Testis (tissue), 3 donors: Measurements from ENCODE around the gene C1S. TPM values are rescaled to one million over a fixed set of nuclear protein-coding genes. Genes with fewer than 3 reads are reported as not detected.
A peak's percentile ranks its signal among the peaks of the same experiment; 100 is the strongest.
"Not testable (repeated sequence)": the region's sequence is repeated elsewhere in the genome, so short reads cannot be mapped to it uniquely, and the experiment has no call there.

ENCODE experiments used
- DNase-seq: peaks from one replicate; pipeline ENCODE4 v3.0.0-alpha.2; 2019
- H3K27ac ChIP-seq, 2 donors: fragments of 200-600 bp; sonication (generic); one replicate each; pipeline ENCODE4 v1.5.1; 2019
- H3K27me3 ChIP-seq: fragments of 200-600 bp; sonication (generic); one replicate; pipeline ENCODE4 v1.5.1; 2019
- H3K36me3 ChIP-seq: fragments of 200-600 bp; sonication (generic); one replicate; pipeline ENCODE4 v1.5.1; 2017; ENCODE audit warnings: low read depth; ENCODE audit errors: missing control alignments
- H3K4me1 ChIP-seq: fragments of 200-600 bp; sonication (generic); one replicate; pipeline ENCODE4 v1.5.1; 2019
- H3K4me3 ChIP-seq, 2 donors: fragments of 200-600 bp; sonication (generic); one replicate each; pipeline ENCODE4 v1.5.1; 2017 to 2019
- H3K9me3 ChIP-seq: fragments of 200-600 bp; sonication (generic); one replicate; pipeline ENCODE4 v1.5.1; 2017
- CTCF ChIP-seq, 3 experiments: fragments of 450-650 bp in 2 of 3; fragments of 200-600 bp in 1 of 3; sonication (generic) in 1 of 3; IDR thresholded peaks; one replicate each; pipeline ENCODE4 v1.5.1; 2016 to 2019; ENCODE audit warnings: antibody characterized with exemption in 3 of 3, mild to moderate bottlenecking in 2 of 3, moderate library complexity in 1 of 3
- POLR2A ChIP-seq: fragments of 450-650 bp; IDR thresholded peaks from one replicate; pipeline ENCODE4 v1.6.1; 2017; ENCODE audit warnings: antibody characterized with exemption, mild to moderate bottlenecking, moderate library complexity
- WGBS, 2 donors: methylation state at CpG; one replicate each; pipeline ENCODE4 v1.1.5; 2018; 5-methylcytosine and 5-hydroxymethylcytosine counted together
- intact Hi-C: fragments of 100-400 bp; cut with DNase I; formaldehyde crosslinking; loops from one replicate; pipeline ENCODE4 v1.15.1; 2023; ENCODE audit warnings: low total_unique reads
- polyA plus RNA-seq: library from polyadenylated mRNA; stranded (reverse); fragments of 350-450 nt; fragmentation: Illumina TruSeq; extraction: RNeasy Lipid Tissue Mini Kit (QIAGEN cat#74804); gene quantifications from one replicate; pipeline ENCODE4 v1.2.3, GENCODE V29; 2014; ENCODE audit warnings: low read depth, low replicate concordance; ENCODE audit not compliant: insufficient read depth
- total RNA-seq, 2 donors: library from RNA; depleted of rRNA; stranded (reverse); fragments of >200 nt; gene quantifications; one replicate each; pipeline ENCODE4 v1.2.3, GENCODE V29; 2016

Gene C1S
- total and polyA plus RNA-seq, 3 donors from 2014 or later = 86.1 to 271 (median 190) TPM

GRCh38 chr12:7039403-7039802, 21.1 kb upstream of the C1S start:
- no peak for DNase-seq
- 53 to 61% methylated on average over 10 of the region's 10 CpGs for WGBS, 2 donors
- Histone ChIP-seq H3K4me1 (no peaks in the 10 kb centered on the region), H3K9me3 (no peaks in the 10 kb centered on the region), H3K27me3 (no peaks in the 10 kb centered on the region), H3K27ac (no peak overlapping the region), H3K36me3 (no peaks in the 10 kb centered on the region), H3K4me3 (no peak overlapping the region)
- intact Hi-C loops = no loop called here
- TF ChIP-seq POLR2A (no peak), CTCF (IDR thresholded peaks at IDR 0.05) (no peak)

GRCh38 chr12:7042842-7043241, 17.7 kb upstream of the C1S start:
- 57 to 69% methylated on average over 6 of the region's 6 CpGs for WGBS, 2 donors
- H3K36me3 ChIP-seq = no peaks in the 10 kb centered on the region
- no peaks in the 10 kb centered on the region for H3K9me3 ChIP-seq
- no peak for DNase-seq
- no peak for TF ChIP-seq POLR2A
- TF ChIP-seq CTCF (IDR thresholded peaks at IDR 0.05) = peak; percentile 12 to 23 (median 22)
- no peak overlapping the region for H3K27ac ChIP-seq
- H3K27me3 ChIP-seq = no peaks in the 10 kb centered on the region
- H3K4me3 ChIP-seq = no peak overlapping the region
- intact Hi-C loops = no loop called here
- H3K4me1 ChIP-seq = no peaks in the 10 kb centered on the region

GRCh38 chr12:7045913-7046312, 14.6 kb upstream of the C1S start:
- H3K4me3 ChIP-seq = no peak overlapping the region
- no peaks in the 10 kb centered on the region for H3K4me1 ChIP-seq
- TF ChIP-seq POLR2A (no peak), CTCF (IDR thresholded peaks at IDR 0.05) (no peak)
- 86 to 92% methylated on average over 9 of the region's 9 CpGs for WGBS, 2 donors
- DNase-seq = no peak
- no peaks in the 10 kb centered on the region for H3K9me3 ChIP-seq
- intact Hi-C loops = no loop called here
- H3K27me3 ChIP-seq = no peaks in the 10 kb centered on the region
- no peaks in the 10 kb centered on the region for H3K36me3 ChIP-seq
- no peak overlapping the region for H3K27ac ChIP-seq

- TF ChIP-seq CTCF (IDR thresholded peaks at IDR 0.05) (no peak), POLR2A (no peak)
- Histone ChIP-seq H3K9me3 (no peaks in the 10 kb centered on the region), H3K36me3 (no peaks in the 10 kb centered on the region), H3K27me3 (no peaks in the 10 kb centered on the region), H3K27ac (no peak overlapping the region), H3K4me3 (no peak overlapping the region), H3K4me1 (no peaks in the 10 kb centered on the region)
- 86 to 91% methylated on average over 4 to 5 of the region's 5 CpGs for WGBS, 2 donors
- intact Hi-C loops = no loop called here
- no peak for DNase-seq
These were observed 14.0 kb upstream of the C1S start for GRCh38 chr12:7046383-7047105.

- no peaks in the 10 kb centered on the region for H3K4me1 ChIP-seq
- 71 to 72% methylated on average over 5 of the region's 5 CpGs for WGBS, 2 donors
- intact Hi-C loops = no loop called here
These were observed 13.2 kb upstream of the C1S start for GRCh38 chr12:7047306-7047705.

GRCh38 chr12:7049445-7049951, 11.0 kb upstream of the C1S start:
- H3K4me3 ChIP-seq, DNase-seq, H3K36me3 ChIP-seq, H3K4me1 ChIP-seq, H3K27ac ChIP-seq, intact Hi-C loops, H3K9me3 ChIP-seq, H3K27me3 ChIP-seq: not testable (repeated sequence)
- 92 to 93% methylated on average over 10 of the region's 10 CpGs for WGBS, 2 donors

More at GRCh38 chr12:7047306-7047705, 13.2 kb upstream of the C1S start:
- H3K9me3 ChIP-seq = no peaks in the 10 kb centered on the region
- H3K27me3 ChIP-seq = no peaks in the 10 kb centered on the region
- no peak for DNase-seq
- no peak overlapping the region for H3K27ac ChIP-seq
- no peaks in the 10 kb centered on the region for H3K36me3 ChIP-seq
- TF ChIP-seq CTCF (IDR thresholded peaks at IDR 0.05) (no peak), POLR2A (no peak)
- H3K4me3 ChIP-seq = no peak overlapping the region

GRCh38 chr12:7049973-7050372, 10.5 kb upstream of the C1S start:
- H3K4me3 ChIP-seq, H3K27me3 ChIP-seq, H3K27ac ChIP-seq, H3K9me3 ChIP-seq, DNase-seq, H3K36me3 ChIP-seq, H3K4me1 ChIP-seq, intact Hi-C loops: not testable (repeated sequence)
- WGBS, 2 donors = 94 to 95% methylated on average over 3 of the region's 3 CpGs
